ENCODE results near the gene DRC1. TPM values are rescaled to one million over a fixed set of nuclear protein-coding genes. Genes with fewer than 3 reads are reported as not detected.
A peak's percentile ranks its signal among the peaks of the same experiment; 100 is the strongest.

DRC1 gene
- total RNA-seq, 1 experiment from 2014 or later = not detected

DNA sequence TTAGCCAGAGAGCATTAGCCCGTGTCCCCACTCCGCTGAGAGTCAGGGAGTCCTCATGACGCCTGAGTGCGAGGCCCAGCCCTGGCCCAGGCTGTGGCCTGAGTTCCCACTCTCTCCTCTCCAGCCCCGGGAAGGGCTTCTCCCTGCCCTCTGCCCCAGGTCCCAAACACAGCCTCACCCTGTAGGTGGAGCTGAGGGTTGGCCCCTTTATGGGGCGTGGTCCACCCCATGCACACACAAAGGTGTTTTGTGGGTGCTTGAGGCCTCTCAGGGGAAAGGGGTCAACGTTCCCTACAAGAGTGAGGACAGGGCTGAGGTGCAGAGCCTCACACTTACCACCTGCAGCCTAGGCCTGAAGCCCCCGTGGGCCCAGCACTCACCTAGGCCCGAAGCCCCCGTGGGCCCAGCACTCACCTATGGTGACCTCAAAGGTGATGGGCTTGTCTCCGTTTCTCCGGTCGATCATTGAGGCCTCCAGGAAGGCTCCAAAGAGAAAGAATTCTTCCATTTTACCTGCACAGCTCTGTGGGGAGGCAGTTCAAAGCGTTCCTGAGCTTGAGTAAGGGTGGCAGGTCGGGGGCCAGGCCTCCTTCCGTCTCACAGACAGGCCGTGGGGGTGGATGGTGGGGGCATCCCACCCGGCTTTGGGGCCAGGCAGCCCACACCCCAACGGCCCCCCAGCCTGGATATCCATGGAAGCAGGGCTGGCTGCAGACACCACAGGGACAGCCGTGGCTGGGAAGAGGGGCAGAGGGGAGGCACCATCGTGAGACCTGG lies 78.3 kb downstream of the DRC1 start:
- TF ChIP-seq POLR2AphosphoS5 (IDR thresholded peaks at IDR 0.05; ENCODE audit: low read depth, low read length) (no peak), EZH2 (IDR thresholded peaks at IDR 0.05) (no peak), ELF1 (IDR thresholded peaks at IDR 0.05; ENCODE audit: borderline replicate concordance, low read depth) (no peak), TCF7L2 (IDR thresholded peaks at IDR 0.05; ENCODE audit: borderline replicate concordance, extremely low read depth, insufficient read depth, insufficient read length) (no peak), JUND (IDR thresholded peaks at IDR 0.05) (no peak)
- no peaks in the 10 kb centered on the region for H3K79me2 ChIP-seq (ENCODE audit: insufficient read depth, low read length)
- 0 out of 2 replicates have a peak, but pooled peaks cover 4% of the 10 kb centered on the region for H3K27me3 ChIP-seq (ENCODE audit: insufficient read depth, low read length)
- no peak overlapping the region for H3K4me2 ChIP-seq (ENCODE audit: low read length)
- H3K9ac ChIP-seq (ENCODE audit: low read length) = no peak overlapping the region
- no peak overlapping the region for H2AFZ ChIP-seq (ENCODE audit: low read depth, low read length, poor library complexity, severe bottlenecking)
- DNase-seq (ENCODE audit: low read depth, low spot score) (no peak), ATAC-seq (0 out of 2 replicates have a peak, but pooled peaks have one; percentile 18)
- RAD21 ChIA-PET (ENCODE audit: low non-redundant PET in 1 of 2, low total read pairs in 2 of 2, uncharacterized antibody in 2 of 2, unreplicated experiment in 2 of 2) = no interaction called here
- no peaks in the 10 kb centered on the region for H3K9me2 ChIP-seq (ENCODE audit: insufficient read depth)
- no peaks in the 10 kb centered on the region for H3K36me3 ChIP-seq (ENCODE audit: control insufficient read depth in 1 of 2, insufficient read depth in 2 of 2, low read length in 2 of 2)
- no peaks in the 10 kb centered on the region for H4K20me1 ChIP-seq (ENCODE audit: insufficient read depth)
- H3K4me3 ChIP-seq (replicated peaks in 1 of 2; ENCODE audit: low read depth in 1 of 2, low read length in 2 of 2) = no peak overlapping the region
- intact Hi-C loops (cut with micrococcal nuclease) = no loop called here
- no peaks in the 10 kb centered on the region for H3K9me3 ChIP-seq (ENCODE audit: control insufficient read depth in 1 of 2, insufficient read depth in 1 of 2, low read depth in 1 of 2, low read length in 2 of 2)
- CTCF ChIA-PET = no interaction called here
- no peaks in the 10 kb centered on the region for H3K4me1 ChIP-seq (ENCODE audit: control insufficient read depth in 1 of 2, insufficient read depth in 2 of 2, low read length in 2 of 2)
- POLR2A ChIA-PET = no interaction called here
- no peak overlapping the region for H3K27ac ChIP-seq (ENCODE audit: low read depth, low read length)
- BruUV-seq (replicated peaks) = no TSS peak

DNA sequence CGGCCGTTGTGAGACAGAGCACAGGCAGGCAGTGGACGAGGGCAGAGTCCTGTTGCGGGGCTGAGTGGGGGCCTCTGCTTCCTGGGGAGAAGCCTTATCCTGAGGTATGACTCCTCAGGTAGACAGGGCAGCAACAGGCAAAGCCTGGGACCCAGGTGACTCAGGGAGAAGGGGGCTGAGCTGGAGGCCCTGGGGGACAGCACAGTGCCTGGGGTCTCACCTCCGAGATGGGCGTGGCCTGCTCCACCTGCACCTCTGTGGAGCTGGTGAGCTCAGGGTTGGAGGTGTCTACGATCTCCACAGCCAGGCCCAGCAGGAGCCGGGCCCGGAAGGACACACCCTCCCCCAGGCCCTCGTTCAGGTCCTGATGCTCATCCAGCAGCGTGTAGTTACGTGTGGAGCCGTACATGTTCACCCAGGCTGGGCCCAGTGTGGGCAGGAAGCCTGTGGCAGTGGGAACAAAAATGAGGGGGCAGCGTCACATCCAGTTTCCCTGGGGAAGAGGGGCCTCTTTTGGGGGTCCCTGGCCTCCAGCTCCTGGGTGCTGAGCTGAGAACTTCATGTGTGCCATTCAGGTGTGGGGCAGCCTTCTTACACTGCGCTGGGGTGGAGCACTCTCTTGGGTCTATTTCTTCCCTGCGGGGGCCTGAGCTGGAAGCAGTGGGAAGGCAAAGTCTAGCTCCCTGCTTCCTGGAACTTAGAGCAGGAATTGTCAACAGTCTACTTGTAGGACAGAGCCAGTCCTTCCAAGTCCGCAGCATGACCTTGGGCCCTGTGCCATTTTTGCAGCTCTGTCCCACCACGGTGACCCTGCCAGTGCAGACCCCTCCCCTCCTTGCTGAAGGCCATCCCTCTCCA lies 79.1 kb downstream of the DRC1 start:
- ChIA-PET POLR2A (no interaction called here), CTCF (interaction anchor here (0.7 kb wide), 1 partner anchor 8 kb away, joined by 3 read pairs; no protein-coding TSS in a partner anchor), RAD21 (ENCODE audit: low non-redundant PET in 1 of 2, low total read pairs in 2 of 2, uncharacterized antibody in 2 of 2, unreplicated experiment in 2 of 2) (no interaction called here)
- Histone ChIP-seq H3K4me1 (ENCODE audit: control insufficient read depth in 1 of 2, insufficient read depth in 2 of 2, low read length in 2 of 2) (no peaks in the 10 kb centered on the region), H3K27ac (ENCODE audit: low read depth, low read length) (no peak overlapping the region), H3K9me2 (ENCODE audit: insufficient read depth) (no peaks in the 10 kb centered on the region), H3K9ac (ENCODE audit: low read length) (no peak overlapping the region), H3K27me3 (ENCODE audit: insufficient read depth, low read length) (0 out of 2 replicates have a peak, but pooled peaks cover 4% of the 10 kb centered on the region), H3K36me3 (ENCODE audit: control insufficient read depth in 1 of 2, insufficient read depth in 2 of 2, low read length in 2 of 2) (no peaks in the 10 kb centered on the region), H2AFZ (ENCODE audit: low read depth, low read length, poor library complexity, severe bottlenecking) (no peak overlapping the region), H3K4me2 (ENCODE audit: low read length) (no peak overlapping the region), H3K9me3 (ENCODE audit: control insufficient read depth in 1 of 2, insufficient read depth in 1 of 2, low read depth in 1 of 2, low read length in 2 of 2) (no peaks in the 10 kb centered on the region), H3K79me2 (ENCODE audit: insufficient read depth, low read length) (no peaks in the 10 kb centered on the region), H3K4me3 (replicated peaks in 1 of 2; ENCODE audit: low read depth in 1 of 2, low read length in 2 of 2) (no peak overlapping the region), H4K20me1 (ENCODE audit: insufficient read depth) (no peaks in the 10 kb centered on the region)
- BruUV-seq (replicated peaks) = no TSS peak
- ATAC-seq (no peak), DNase-seq (ENCODE audit: low read depth, low spot score) (no peak)
- intact Hi-C loops (cut with micrococcal nuclease) = no loop called here
- no peak for TF ChIP-seq EGR1 (IDR thresholded peaks at IDR 0.05; ENCODE audit: low read depth)
- TF ChIP-seq SP1 (IDR thresholded peaks at IDR 0.05; ENCODE audit: low read depth) = no peak
- no peak for TF ChIP-seq CEBPB (IDR thresholded peaks at IDR 0.05; ENCODE audit: low read depth)
- TF ChIP-seq, protein P1, sequence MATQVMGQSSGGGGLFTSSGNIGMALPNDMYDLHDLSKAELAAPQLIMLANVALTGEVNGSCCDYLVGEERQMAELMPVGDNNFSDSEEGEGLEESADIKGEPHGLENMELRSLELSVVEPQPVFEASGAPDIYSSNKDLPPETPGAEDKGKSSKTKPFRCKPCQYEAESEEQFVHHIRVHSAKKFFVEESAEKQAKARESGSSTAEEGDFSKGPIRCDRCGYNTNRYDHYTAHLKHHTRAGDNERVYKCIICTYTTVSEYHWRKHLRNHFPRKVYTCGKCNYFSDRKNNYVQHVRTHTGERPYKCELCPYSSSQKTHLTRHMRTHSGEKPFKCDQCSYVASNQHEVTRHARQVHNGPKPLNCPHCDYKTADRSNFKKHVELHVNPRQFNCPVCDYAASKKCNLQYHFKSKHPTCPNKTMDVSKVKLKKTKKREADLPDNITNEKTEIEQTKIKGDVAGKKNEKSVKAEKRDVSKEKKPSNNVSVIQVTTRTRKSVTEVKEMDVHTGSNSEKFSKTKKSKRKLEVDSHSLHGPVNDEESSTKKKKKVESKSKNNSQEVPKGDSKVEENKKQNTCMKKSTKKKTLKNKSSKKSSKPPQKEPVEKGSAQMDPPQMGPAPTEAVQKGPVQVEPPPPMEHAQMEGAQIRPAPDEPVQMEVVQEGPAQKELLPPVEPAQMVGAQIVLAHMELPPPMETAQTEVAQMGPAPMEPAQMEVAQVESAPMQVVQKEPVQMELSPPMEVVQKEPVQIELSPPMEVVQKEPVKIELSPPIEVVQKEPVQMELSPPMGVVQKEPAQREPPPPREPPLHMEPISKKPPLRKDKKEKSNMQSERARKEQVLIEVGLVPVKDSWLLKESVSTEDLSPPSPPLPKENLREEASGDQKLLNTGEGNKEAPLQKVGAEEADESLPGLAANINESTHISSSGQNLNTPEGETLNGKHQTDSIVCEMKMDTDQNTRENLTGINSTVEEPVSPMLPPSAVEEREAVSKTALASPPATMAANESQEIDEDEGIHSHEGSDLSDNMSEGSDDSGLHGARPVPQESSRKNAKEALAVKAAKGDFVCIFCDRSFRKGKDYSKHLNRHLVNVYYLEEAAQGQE (IDR thresholded peaks at IDR 0.05; ENCODE audit: low read depth) = no peak
- no peak for TF ChIP-seq EZH2phosphoT487 (IDR thresholded peaks at IDR 0.05; ENCODE audit: borderline replicate concordance)
- TF ChIP-seq, protein P2, sequence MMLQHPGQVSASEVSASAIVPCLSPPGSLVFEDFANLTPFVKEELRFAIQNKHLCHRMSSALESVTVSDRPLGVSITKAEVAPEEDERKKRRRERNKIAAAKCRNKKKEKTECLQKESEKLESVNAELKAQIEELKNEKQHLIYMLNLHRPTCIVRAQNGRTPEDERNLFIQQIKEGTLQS (IDR thresholded peaks at IDR 0.05) = no peak
- no peak for TF ChIP-seq TCF7L2 (IDR thresholded peaks at IDR 0.05; ENCODE audit: borderline replicate concordance, extremely low read depth, insufficient read depth, insufficient read length)
- no peak for TF ChIP-seq SRF (IDR thresholded peaks at IDR 0.05; ENCODE audit: low read depth)
- no peak for TF ChIP-seq JUND (IDR thresholded peaks at IDR 0.05)
- no peak for TF ChIP-seq SIN3A (IDR thresholded peaks at IDR 0.05; ENCODE audit: low read depth)
- TF ChIP-seq POLR2A (IDR thresholded peaks at IDR 0.05; ENCODE audit: borderline replicate concordance, extremely low read depth, insufficient read depth, insufficient read length) = no peak
- no peak for TF ChIP-seq RAD21 (IDR thresholded peaks at IDR 0.05; ENCODE audit: low read depth)
- TF ChIP-seq ZFX (IDR thresholded peaks at IDR 0.05) = no peak
- no peak for TF ChIP-seq ZNF274 (IDR thresholded peaks at IDR 0.05; ENCODE audit: low read depth, low read length)
